ENCODE results near the gene SELENOV. TPM values are rescaled to one million over a fixed set of nuclear protein-coding genes. Genes with fewer than 3 reads are reported as not detected.

SELENOV gene
- total RNA-seq, 4 donors from 2014 or later, result not detected

DNA sequence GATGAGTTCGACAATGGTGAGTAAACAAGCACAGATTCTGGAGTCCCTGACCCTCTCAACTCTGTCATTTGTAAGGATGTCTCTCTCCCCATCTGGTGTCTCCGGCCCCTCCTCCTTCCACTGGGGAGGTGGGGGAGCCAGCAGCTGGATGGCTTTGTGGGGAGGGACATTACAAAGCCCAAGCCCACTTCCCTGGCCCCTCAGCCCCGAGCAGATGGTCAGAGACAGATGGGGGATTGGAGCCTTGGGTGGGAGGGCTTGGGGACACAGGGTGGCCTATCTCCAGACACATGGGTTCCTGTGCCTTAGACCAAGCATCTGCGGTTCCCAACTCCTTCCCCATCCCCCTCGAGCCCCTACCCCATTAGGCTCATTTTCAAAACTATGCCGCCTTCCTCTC, 31.8 kb upstream of the SELENOV start:
- Histone ChIP-seq H3K4me1 (peaks cover 0 to 14% (median 7%) of the 10 kb centered on the region in 4 donors), H3K4me3 (no peak overlapping the region), H3K9me3 (no peaks in the 10 kb centered on the region), H3K27ac (no peak overlapping the region), H3K27me3 (no peaks in the 10 kb centered on the region), H3K36me3 (peaks cover 0 to 38% (median 0%) of the 10 kb centered on the region in 3 donors)
- no peak for DNase-seq
- TF ChIP-seq, protein P1, sequence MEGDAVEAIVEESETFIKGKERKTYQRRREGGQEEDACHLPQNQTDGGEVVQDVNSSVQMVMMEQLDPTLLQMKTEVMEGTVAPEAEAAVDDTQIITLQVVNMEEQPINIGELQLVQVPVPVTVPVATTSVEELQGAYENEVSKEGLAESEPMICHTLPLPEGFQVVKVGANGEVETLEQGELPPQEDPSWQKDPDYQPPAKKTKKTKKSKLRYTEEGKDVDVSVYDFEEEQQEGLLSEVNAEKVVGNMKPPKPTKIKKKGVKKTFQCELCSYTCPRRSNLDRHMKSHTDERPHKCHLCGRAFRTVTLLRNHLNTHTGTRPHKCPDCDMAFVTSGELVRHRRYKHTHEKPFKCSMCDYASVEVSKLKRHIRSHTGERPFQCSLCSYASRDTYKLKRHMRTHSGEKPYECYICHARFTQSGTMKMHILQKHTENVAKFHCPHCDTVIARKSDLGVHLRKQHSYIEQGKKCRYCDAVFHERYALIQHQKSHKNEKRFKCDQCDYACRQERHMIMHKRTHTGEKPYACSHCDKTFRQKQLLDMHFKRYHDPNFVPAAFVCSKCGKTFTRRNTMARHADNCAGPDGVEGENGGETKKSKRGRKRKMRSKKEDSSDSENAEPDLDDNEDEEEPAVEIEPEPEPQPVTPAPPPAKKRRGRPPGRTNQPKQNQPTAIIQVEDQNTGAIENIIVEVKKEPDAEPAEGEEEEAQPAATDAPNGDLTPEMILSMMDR (IDR thresholded peaks at IDR 0.05), result no peak
- no peak for TF ChIP-seq POLR2A (IDR thresholded peaks at IDR 0.05)

DNA sequence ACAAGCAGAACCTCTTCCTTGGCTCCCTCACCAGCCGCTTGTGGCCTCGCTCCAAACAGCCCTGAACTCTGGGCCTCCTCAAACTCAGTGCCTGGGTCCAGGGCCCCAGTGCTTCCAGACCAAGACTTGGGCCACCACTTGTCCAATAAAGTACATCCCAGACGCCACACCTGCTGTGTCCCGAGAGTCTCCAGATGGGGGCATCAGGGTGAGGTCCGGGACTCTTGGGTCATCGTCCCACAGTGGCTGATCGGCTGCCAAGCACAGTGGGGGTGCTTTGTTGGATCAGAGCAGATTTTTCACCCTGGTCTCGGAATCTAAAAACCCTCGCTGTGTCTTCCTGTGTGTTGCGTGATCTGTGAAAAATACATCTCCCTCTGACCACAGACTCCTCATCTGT, 25.2 kb upstream of the SELENOV start:
- TF ChIP-seq POLR2A (IDR thresholded peaks at IDR 0.05), result no peak
- TF ChIP-seq, protein P1 (IDR thresholded peaks at IDR 0.05), result no peak
- Histone ChIP-seq H3K27ac (no peak overlapping the region), H3K4me3 (no peak overlapping the region), H3K27me3 (no peaks in the 10 kb centered on the region), H3K4me1 (no peaks in the 10 kb centered on the region), H3K9me3 (no peaks in the 10 kb centered on the region), H3K36me3 (peaks cover 0 to 66% (median 0%) of the 10 kb centered on the region in 3 donors)
- DNase-seq, result no peak

DNA sequence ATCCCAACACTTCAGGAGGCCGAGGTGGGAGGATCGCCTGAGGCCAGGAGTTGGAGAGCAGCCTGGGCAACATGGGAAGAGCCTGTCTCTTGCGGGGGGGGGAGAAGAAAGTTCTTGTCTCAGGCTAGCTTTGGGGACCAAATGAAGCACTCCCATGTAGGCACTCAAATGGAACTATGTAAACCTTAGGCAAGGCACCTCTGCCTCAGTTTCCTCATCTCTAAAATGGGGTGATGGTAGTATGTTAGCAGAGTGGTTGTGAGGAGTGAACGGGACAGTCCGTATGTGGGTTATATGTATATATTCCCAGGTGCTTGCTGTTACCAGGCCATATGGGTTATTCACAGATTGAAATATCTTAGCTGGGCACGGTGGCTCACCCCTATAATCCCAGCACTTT, 22.7 kb upstream of the SELENOV start:
- Histone ChIP-seq H3K27ac (no peak overlapping the region), H3K9me3 (no peaks in the 10 kb centered on the region)

DNA sequence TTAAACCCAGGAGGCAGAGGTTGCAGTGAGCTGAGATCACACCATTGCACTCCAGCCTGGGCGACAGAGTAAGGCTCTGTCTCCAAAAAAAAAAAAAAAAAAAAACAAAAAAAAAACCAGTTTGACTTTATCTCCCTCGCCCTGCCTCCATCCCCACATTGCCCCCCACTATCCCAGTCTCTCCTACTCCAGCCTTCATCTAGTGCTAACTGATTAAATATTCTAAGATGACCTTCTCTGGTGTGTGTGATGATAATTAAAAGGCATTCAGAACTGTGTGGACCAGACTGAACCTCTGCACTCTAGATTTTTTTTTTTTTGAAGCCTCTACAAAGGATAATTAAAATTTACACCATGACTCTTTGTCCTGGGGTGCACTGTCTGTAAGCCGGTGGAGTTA, 22.2 kb upstream of the SELENOV start:
- Histone ChIP-seq H3K27ac (no peak overlapping the region), H3K4me1 (peaks cover 0 to 3% (median 2%) of the 10 kb centered on the region in 4 donors)
- TF ChIP-seq, protein P1 (IDR thresholded peaks at IDR 0.05), result no peak
- no peak for TF ChIP-seq POLR2A (IDR thresholded peaks at IDR 0.05)

More for the DNA sequence above, 22.7 kb upstream of the SELENOV start:
- peaks cover 0 to 42% (median 0%) of the 10 kb centered on the region in 3 donors for H3K36me3 ChIP-seq
- H3K4me3 ChIP-seq, result no peak overlapping the region
- H3K4me1 ChIP-seq, result no peaks in the 10 kb centered on the region
- DNase-seq, result no peak
- no peaks in the 10 kb centered on the region for H3K27me3 ChIP-seq
- TF ChIP-seq, protein P1 (IDR thresholded peaks at IDR 0.05), result no peak
- TF ChIP-seq POLR2A (IDR thresholded peaks at IDR 0.05), result no peak

DNA sequence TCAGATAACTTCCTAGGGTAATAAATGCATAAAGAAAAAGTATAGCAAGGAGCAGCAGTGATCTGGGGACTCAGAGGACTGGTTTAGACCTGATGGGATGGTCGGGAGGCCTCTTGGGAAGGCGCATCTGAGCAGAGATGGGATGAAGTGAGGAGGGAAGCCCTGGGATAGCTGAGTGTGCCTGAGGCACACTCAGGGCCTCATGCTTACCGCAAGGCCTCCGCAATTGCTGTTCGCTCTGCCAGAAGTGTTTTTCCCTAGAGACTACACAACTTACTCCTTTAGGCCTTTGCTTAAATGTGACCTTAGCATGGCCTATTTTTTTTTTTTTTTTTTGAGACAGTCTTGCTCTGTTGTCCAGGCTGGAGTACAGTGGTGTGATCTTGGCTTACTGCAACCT, 20.3 kb upstream of the SELENOV start:
- Histone ChIP-seq H3K4me3 (no peak overlapping the region), H3K36me3 (peaks cover 0 to 19% (median 0%) of the 10 kb centered on the region in 3 donors), H3K9me3 (no peaks in the 10 kb centered on the region), H3K27ac (no peak overlapping the region), H3K4me1 (peaks cover 0 to 19% (median 15%) of the 10 kb centered on the region in 4 donors), H3K27me3 (peaks cover 0 to 17% of the 10 kb centered on the region in 2 donors)
- DNase-seq, result no peak
- TF ChIP-seq, protein P1 (IDR thresholded peaks at IDR 0.05), result no peak
- no peak for TF ChIP-seq POLR2A (IDR thresholded peaks at IDR 0.05)

More for the DNA sequence above, 22.2 kb upstream of the SELENOV start:
- Histone ChIP-seq H3K9me3 (no peaks in the 10 kb centered on the region), H3K27me3 (peaks cover 0 to 3% of the 10 kb centered on the region in 2 donors), H3K36me3 (peaks cover 0 to 36% (median 0%) of the 10 kb centered on the region in 3 donors), H3K4me3 (no peak overlapping the region)
- no peak for DNase-seq

DNA sequence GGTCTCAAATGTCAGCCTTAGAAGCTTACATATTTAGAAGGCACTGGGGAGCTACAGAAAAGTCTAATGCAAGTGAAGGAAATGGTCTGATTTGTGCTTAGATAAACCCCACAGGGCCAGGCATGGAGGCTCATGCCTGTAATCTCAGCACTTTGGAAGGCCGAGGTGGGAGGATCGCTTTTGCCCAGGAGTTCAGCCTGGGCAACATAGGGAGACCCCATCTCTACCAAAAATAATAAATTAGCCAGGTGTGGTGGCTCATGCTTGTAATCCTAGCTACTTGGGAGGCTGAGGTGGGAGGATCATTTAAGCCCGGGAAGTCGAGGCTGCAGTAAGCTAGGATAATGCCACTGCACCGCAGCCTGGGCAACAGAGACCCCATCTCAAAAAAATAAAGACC, 18.9 kb upstream of the SELENOV start:
- no peaks in the 10 kb centered on the region for H3K9me3 ChIP-seq
- peaks cover 0 to 17% of the 10 kb centered on the region in 2 donors for H3K27me3 ChIP-seq
- TF ChIP-seq, protein P1 (IDR thresholded peaks at IDR 0.05), result no peak
- TF ChIP-seq POLR2A (IDR thresholded peaks at IDR 0.05), result no peak
- H3K27ac ChIP-seq, result no peak overlapping the region
- H3K4me1 ChIP-seq, result peaks cover 0 to 19% (median 15%) of the 10 kb centered on the region in 4 donors
- DNase-seq, result no peak
- peaks cover 0 to 5% (median 0%) of the 10 kb centered on the region in 3 donors for H3K36me3 ChIP-seq
- H3K4me3 ChIP-seq, result no peak overlapping the region

All from Peyer's patch (tissue), 4 donors.